Spleen (tissue), 7 donors: Measurements from ENCODE around the gene TKT.

Source experiments
- POLR2A ChIP-seq, 3 donors: fragments of 450-650 bp; IDR thresholded peaks; one replicate each; pipeline ENCODE4 v1.5.1; 2017; ENCODE audit warnings: antibody characterized with exemption in 3 of 3, mild to moderate bottlenecking in 1 of 3
- POLR2AphosphoS5 ChIP-seq, 3 donors: sonication (generic); formaldehyde crosslinking; IDR thresholded peaks; one replicate each; pipeline ENCODE4 v1.5.1; 2017; ENCODE audit warnings: antibody characterized with exemption in 3 of 3
- TF ChIP-seq, protein P1 (sequence below), 11 experiments: fragments of 200-600 bp in 7 of 11; fragments of 450-650 bp in 4 of 11; sonication (generic) in 4 of 11; IDR thresholded peaks in 8 of 11; conservative IDR thresholded peaks in 3 of 11; 1 replicate in 7 of 11; 2 replicates in 4 of 11; pipeline versions ENCODE4 v1.4.0 to v1.8.0; 2016 to 2021; ENCODE audit warnings: antibody characterized with exemption in 11 of 11, inconsistent platforms in 4 of 11, mild to moderate bottlenecking in 1 of 11
- donor health status: DM: no; HTN: no; CAD: no; lungs with moderate emphysema.
- donor health status: DM: no; HTN: no; CAD: no.
- donor health status: DM: no; HTN: no; CAD: no.

DNA sequence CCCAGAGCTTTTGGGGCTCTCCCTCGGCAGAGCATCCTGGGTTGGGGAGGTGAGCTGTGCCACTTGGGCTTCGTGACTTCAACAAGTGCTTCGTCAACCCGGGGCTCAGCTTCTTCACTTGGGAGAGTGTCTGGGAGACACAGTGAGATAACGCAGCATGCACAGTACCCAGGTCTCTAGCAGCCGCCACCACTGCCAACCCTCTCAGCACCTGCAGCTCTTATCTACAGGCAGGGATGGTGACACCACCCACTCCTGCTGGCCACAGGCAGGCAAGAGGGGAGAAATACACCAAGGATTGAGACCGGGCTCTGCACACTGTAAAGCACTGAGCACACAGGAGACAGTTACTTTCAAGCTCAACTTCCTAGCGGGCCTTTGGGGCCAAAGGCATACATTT is 11.6 kb downstream of the TKT start:
- TF ChIP-seq, protein P1, sequence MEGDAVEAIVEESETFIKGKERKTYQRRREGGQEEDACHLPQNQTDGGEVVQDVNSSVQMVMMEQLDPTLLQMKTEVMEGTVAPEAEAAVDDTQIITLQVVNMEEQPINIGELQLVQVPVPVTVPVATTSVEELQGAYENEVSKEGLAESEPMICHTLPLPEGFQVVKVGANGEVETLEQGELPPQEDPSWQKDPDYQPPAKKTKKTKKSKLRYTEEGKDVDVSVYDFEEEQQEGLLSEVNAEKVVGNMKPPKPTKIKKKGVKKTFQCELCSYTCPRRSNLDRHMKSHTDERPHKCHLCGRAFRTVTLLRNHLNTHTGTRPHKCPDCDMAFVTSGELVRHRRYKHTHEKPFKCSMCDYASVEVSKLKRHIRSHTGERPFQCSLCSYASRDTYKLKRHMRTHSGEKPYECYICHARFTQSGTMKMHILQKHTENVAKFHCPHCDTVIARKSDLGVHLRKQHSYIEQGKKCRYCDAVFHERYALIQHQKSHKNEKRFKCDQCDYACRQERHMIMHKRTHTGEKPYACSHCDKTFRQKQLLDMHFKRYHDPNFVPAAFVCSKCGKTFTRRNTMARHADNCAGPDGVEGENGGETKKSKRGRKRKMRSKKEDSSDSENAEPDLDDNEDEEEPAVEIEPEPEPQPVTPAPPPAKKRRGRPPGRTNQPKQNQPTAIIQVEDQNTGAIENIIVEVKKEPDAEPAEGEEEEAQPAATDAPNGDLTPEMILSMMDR (IDR thresholded peaks at IDR 0.05 in 8 of 11, conservative IDR thresholded peaks at IDR 0.05 in 3 of 11), result no peak
- TF ChIP-seq POLR2AphosphoS5 (IDR thresholded peaks at IDR 0.05), result no peak
- TF ChIP-seq POLR2A (IDR thresholded peaks at IDR 0.05), result no peak
